GOT3 (cell line): Measurements from ENCODE around the gene NES.

ENCODE experiments used
- DNase-seq: peaks from one replicate; lab custom pipeline; 2025; ENCODE audit warnings: mixed read lengths; lab: John Stamatoyannopoulos, UW

Gene NES

GRCh38 chr1:156703741-156704140, 26.5 kb upstream of the NES start:
- DNase-seq: no peak

GRCh38 chr1:156703336-156703735, 26.1 kb upstream of the NES start:
- no peak for DNase-seq

- no peak for DNase-seq
Measured at GRCh38 chr1:156700736-156701531, 23.7 kb upstream of the NES start.

- DNase-seq: no peak
Measured at GRCh38 chr1:156698995-156699394, 21.8 kb upstream of the NES start.

GRCh38 chr1:156697481-156697880, 20.3 kb upstream of the NES start:
- no peak for DNase-seq

GRCh38 chr1:156696755-156697154, 19.5 kb upstream of the NES start:
- DNase-seq: no peak

- no peak for DNase-seq
Measured at GRCh38 chr1:156694690-156694962, 17.4 kb upstream of the NES start.

- DNase-seq: no peak
Measured at GRCh38 chr1:156693848-156694689, 16.9 kb upstream of the NES start.

- no peak for DNase-seq
Measured at GRCh38 chr1:156692925-156693847, 16.0 kb upstream of the NES start.

GRCh38 chr1:156692441-156692924, 15.3 kb upstream of the NES start:
- no peak for DNase-seq

- DNase-seq: no peak
Measured at GRCh38 chr1:156691665-156692440, 14.6 kb upstream of the NES start.

GRCh38 chr1:156691191-156691590, 14.0 kb upstream of the NES start:
- DNase-seq: no peak

GRCh38 chr1:156690675-156691036, 13.4 kb upstream of the NES start:
- DNase-seq: no peak

- no peak for DNase-seq
Measured at GRCh38 chr1:156689953-156690674, 12.9 kb upstream of the NES start.

GRCh38 chr1:156689035-156689952, 12.1 kb upstream of the NES start:
- peak; percentile 63 for DNase-seq

- DNase-seq: no peak
Measured at GRCh38 chr1:156684227-156684782, 7.1 kb upstream of the NES start.

- no peak for DNase-seq
Measured at GRCh38 chr1:156682166-156682890, 5.1 kb upstream of the NES start.

GRCh38 chr1:156681196-156681960, 4.2 kb upstream of the NES start:
- DNase-seq: no peak
